K562 (cell line): ENCODE results near the gene LUC7L3. TPM values are rescaled to one million over a fixed set of nuclear protein-coding genes. Genes with fewer than 3 reads are reported as not detected.

Experiments used
- ATAC-seq: fragments of 200-7000 bp; cut with Tn5 transposase; 3 replicates; pipeline ENCODE4 v1.9.1; 2020; ENCODE audit warnings: moderate library complexity
- BruUV-seq: library from RNA; stranded (reverse); fragments of 400-500 nt; replicated peaks from 2 replicates; lab custom pipeline; 2021; lab: Mats Ljungman, UMichigan
- CTCF ChIA-PET: fragments of 300-600 bp; formaldehyde crosslinking; extraction: SDS; loops from one replicate; lab custom pipeline; 2021; ENCODE audit warnings: low intra/inter-chr PET ratio; lab: Yijun Ruan, JAX
- POLR2A ChIA-PET: fragments of 300-600, 350-650 bp; sonication (Branson Sonifier 250); formaldehyde crosslinking; extraction: SDS; loops from one replicate; lab custom pipeline; 2021; ENCODE audit warnings: antibody characterized with exemption, inconsistent platforms; lab: Yijun Ruan, JAX
- DNase-seq, 4 experiments: peaks; one replicate each; pipeline versions ENCODE4 v3.0.0 to v3.0.0-alpha.2; 2011 to 2018; ENCODE audit warnings: low spot score in 3 of 4, mixed read lengths in 3 of 4; ENCODE audit errors: extremely low read depth in 1 of 4
- FAIRE-seq: peaks from 2 replicates; lab custom pipeline; 2011; peaks lifted over from hg19 to GRCh38; lab: Jason Lieb, UNC
- H2AFZ ChIP-seq: 2 replicates; pipeline ENCODE4 v1.6.0; 2011; ENCODE audit warnings: low read depth, low read length, control low read depth, inconsistent platforms
- H3K27ac ChIP-seq: fragments of 200-600 bp; 3 replicates; pipeline ENCODE4 v1.8.0; 2011; ENCODE audit warnings: low read depth, mild to moderate bottlenecking, control low read depth, inconsistent platforms, low read length, moderate library complexity, mixed read lengths; ENCODE audit errors: extremely low read depth
- H3K27me3 ChIP-seq, 2 experiments: fragments of 300-600 bp in 1 of 2; 2 replicates in 1 of 2; 3 replicates in 1 of 2; pipeline versions ENCODE4 v1.6.0 to v1.8.0; 2011; ENCODE audit warnings: inconsistent platforms in 2 of 2, low read length in 2 of 2, mild to moderate bottlenecking in 1 of 2, mixed read lengths in 1 of 2, moderate library complexity in 1 of 2; ENCODE audit not compliant: control insufficient read depth in 2 of 2, insufficient read depth in 2 of 2
- H3K36me3 ChIP-seq: fragments of 300-600 bp; 3 replicates; pipeline ENCODE4 v1.8.0; 2011; ENCODE audit warnings: mild to moderate bottlenecking, low read length, inconsistent platforms; ENCODE audit not compliant: control insufficient read depth, insufficient read depth
- H3K4me1 ChIP-seq, 2 experiments: fragments of 200-600 bp in 1 of 2; replicated peaks in 1 of 2; 2 replicates in 1 of 2; 3 replicates in 1 of 2; pipeline versions ENCODE4 v1.5.1 to v1.8.0; 2011; ENCODE audit warnings: inconsistent platforms in 2 of 2, low read length in 2 of 2, mild to moderate bottlenecking in 1 of 2, mixed read lengths in 1 of 2, moderate library complexity in 1 of 2; ENCODE audit not compliant: control insufficient read depth in 2 of 2, insufficient read depth in 2 of 2
- H3K4me2 ChIP-seq: 2 replicates; pipeline ENCODE4 v1.6.1; 2011; ENCODE audit warnings: low read length, control low read depth, inconsistent platforms, mixed read lengths; ENCODE audit not compliant: insufficient read depth
- H3K4me3 ChIP-seq: fragments of 200-600 bp; sonication (generic), shearing (Covaris generic); 2 replicates; pipeline ENCODE4 v1.5.1; 2016; ENCODE audit warnings: control low read depth, inconsistent platforms
- H3K79me2 ChIP-seq: fragments of 200-600 bp; 3 replicates; pipeline ENCODE4 v1.8.0; 2011; ENCODE audit warnings: low read length, inconsistent platforms; ENCODE audit not compliant: control insufficient read depth, insufficient read depth
- H3K9ac ChIP-seq, 2 experiments: 2 replicates each; pipeline versions ENCODE4 v1.6.0 to v1.6.1; 2011; ENCODE audit warnings: low read depth in 2 of 2, low read length in 2 of 2, control low read depth in 1 of 2, inconsistent platforms in 1 of 2, mild to moderate bottlenecking in 1 of 2, mixed read lengths in 1 of 2; ENCODE audit not compliant: insufficient read depth in 1 of 2
- H3K9me1 ChIP-seq: one replicate; pipeline ENCODE4 v1.6.0; 2011; ENCODE audit warnings: inconsistent platforms, mild to moderate bottlenecking, low read length, moderate library complexity; ENCODE audit not compliant: control insufficient read depth, insufficient read depth
- H3K9me3 ChIP-seq: replicated peaks from 2 replicates; pipeline ENCODE4 v1.5.1; 2011; ENCODE audit warnings: low read depth, low read length, inconsistent platforms; ENCODE audit not compliant: control insufficient read depth, insufficient read depth
- H4K20me1 ChIP-seq: replicated peaks from 2 replicates; pipeline ENCODE4 v1.6.1; 2011; ENCODE audit warnings: low read length, inconsistent platforms, mixed read lengths; ENCODE audit not compliant: control insufficient read depth, insufficient read depth
- BCOR ChIP-seq: fragments of 450-650 bp; IDR thresholded peaks from 2 replicates; pipeline ENCODE4 v1.6.1; 2016
- CBFB ChIP-seq: sonication (generic); formaldehyde crosslinking; IDR thresholded peaks from 2 replicates; pipeline ENCODE4 v1.4.0; 2020; ENCODE audit warnings: mild to moderate bottlenecking, missing genetic modification reagents
- CHD1 ChIP-seq: fragments of 200-600 bp; sonication (generic); IDR thresholded peaks from one replicate; pipeline ENCODE4 v1.6.1; 2012; ENCODE audit warnings: mild to moderate bottlenecking, moderate library complexity, low read length, inconsistent platforms
- HMGN3 ChIP-seq: IDR thresholded peaks from 2 replicates; pipeline ENCODE4 v1.6.1; 2011; ENCODE audit warnings: borderline replicate concordance, low read depth, mild to moderate bottlenecking, mixed read lengths, low read length; ENCODE audit not compliant: insufficient read length; ENCODE audit errors: extremely low read depth
- MBD2 ChIP-seq: sonication (generic); IDR thresholded peaks from 2 replicates; pipeline ENCODE4 v1.6.1; 2016; ENCODE audit warnings: low read depth, borderline replicate concordance
- RBFOX2 ChIP-seq: fragments of 200-400 bp; formaldehyde crosslinking; IDR thresholded peaks from 2 replicates; pipeline ENCODE4 v1.6.1; 2017; ENCODE audit warnings: low read depth, mild to moderate bottlenecking, low read length, moderate library complexity
- RBM25 ChIP-seq: fragments of 200-400 bp; formaldehyde crosslinking; IDR thresholded peaks from 2 replicates; pipeline ENCODE4 v1.6.1; 2018; ENCODE audit warnings: low read length, low read depth, moderate library complexity; ENCODE audit not compliant: severe bottlenecking
- SETDB1 ChIP-seq: IDR thresholded peaks from one replicate; pipeline ENCODE4 v1.6.1; 2012; ENCODE audit warnings: low read length, control low read depth, inconsistent platforms
- TAF15 ChIP-seq: fragments of 200-400 bp; formaldehyde crosslinking; IDR thresholded peaks from 2 replicates; pipeline ENCODE4 v1.6.1; 2017; ENCODE audit warnings: mild to moderate bottlenecking, low read depth, low read length, moderate library complexity
- ZBED1 ChIP-seq: IDR thresholded peaks from 2 replicates; pipeline ENCODE4 v1.6.1; 2014
- ZFP1 ChIP-seq: fragments of 450-650 bp; formaldehyde crosslinking; IDR thresholded peaks from 2 replicates; pipeline ENCODE4 v1.4.0; 2020; ENCODE audit warnings: mild to moderate bottlenecking, mixed read lengths
- ZNF436 ChIP-seq: fragments of 250-450, 450-650 bp; sonication (Bioruptor Pico); formaldehyde crosslinking; IDR thresholded peaks from 2 replicates; pipeline ENCODE4 v1.7.0; 2020; ENCODE audit warnings: mild to moderate bottlenecking
- ZSCAN29 ChIP-seq: fragments of 450-650 bp; IDR thresholded peaks from 2 replicates; pipeline ENCODE4 v1.6.1; 2017
- WGBS: fragments of 100-300 bp; shearing (Covaris generic); methylation state at CpG from one replicate; pipeline ENCODE4 v1.1.6; 2016; ENCODE audit warnings: low coverage, mixed read lengths; ENCODE audit not compliant: insufficient coverage; ENCODE audit errors: missing lambda C conversion rate; 5-methylcytosine and 5-hydroxymethylcytosine counted together
- in situ Hi-C: fragments of 300-500 bp; cut with MboI; formaldehyde crosslinking; loops from 4 replicates; pipeline ENCODE4 v1.15.0; 2018; ENCODE audit warnings: inconsistent platforms, mixed read lengths
- intact Hi-C: fragments of 100-400 bp; cut with micrococcal nuclease; formaldehyde crosslinking; loops from 2 replicates; pipeline ENCODE4 v1.14.2; 2022
- polyA plus RNA-seq, 8 experiments: library from polyadenylated mRNA; depleted of rRNA in 4 of 8; stranded (reverse) in 5 of 8; unstranded in 3 of 8; fragments of >200 nt; fragmentation: Nextera tagmentation in 2 of 8; fragmentation: Illumina TruSeq in 1 of 8; extraction: Ambion mirVana in 2 of 8; extraction: Trizol in 1 of 8; gene quantifications; 2 replicates each; pipeline versions ENCODE4 v1.2.1 to v1.2.3, GENCODE V29; 2011 to 2014; ENCODE audit warnings: inconsistent platforms in 1 of 8, missing spikeins in 1 of 8
- total RNA-seq, 7 experiments: library from RNA; depleted of rRNA in 6 of 7; stranded (reverse); fragments of >200 nt in 6 of 7; fragmentation: Illumina TruSeq in 2 of 7; extraction: Trizol in 2 of 7; gene quantifications; 2 replicates each; pipeline versions ENCODE4 v1.2.1 to v1.2.3, GENCODE V29; 2011 to 2021; ENCODE audit warnings: low replicate concordance in 1 of 7
- TF ChIP-seq, protein P1 (sequence below), 2 experiments: fragments of 450-650 bp; IDR thresholded peaks; 2 replicates each; pipeline ENCODE4 v1.6.1; 2018; ENCODE audit warnings: mild to moderate bottlenecking in 2 of 2, low read depth in 1 of 2; ENCODE audit not compliant: partially characterized antibody in 2 of 2
- TF ChIP-seq, protein P2 (sequence below): fragments of 250-450 bp; sonication (Bioruptor Pico); IDR thresholded peaks from 2 replicates; pipeline ENCODE4 v1.4.0; 2020; ENCODE audit warnings: mild to moderate bottlenecking, moderate library complexity, borderline replicate concordance

The LUC7L3 gene
- total and polyA plus RNA-seq, 9 of the 15 experiments (the other 6 are each of a cell fraction or from before 2014, with no cell fraction given), result 80.8 to 284 (median 127) TPM

DNA sequence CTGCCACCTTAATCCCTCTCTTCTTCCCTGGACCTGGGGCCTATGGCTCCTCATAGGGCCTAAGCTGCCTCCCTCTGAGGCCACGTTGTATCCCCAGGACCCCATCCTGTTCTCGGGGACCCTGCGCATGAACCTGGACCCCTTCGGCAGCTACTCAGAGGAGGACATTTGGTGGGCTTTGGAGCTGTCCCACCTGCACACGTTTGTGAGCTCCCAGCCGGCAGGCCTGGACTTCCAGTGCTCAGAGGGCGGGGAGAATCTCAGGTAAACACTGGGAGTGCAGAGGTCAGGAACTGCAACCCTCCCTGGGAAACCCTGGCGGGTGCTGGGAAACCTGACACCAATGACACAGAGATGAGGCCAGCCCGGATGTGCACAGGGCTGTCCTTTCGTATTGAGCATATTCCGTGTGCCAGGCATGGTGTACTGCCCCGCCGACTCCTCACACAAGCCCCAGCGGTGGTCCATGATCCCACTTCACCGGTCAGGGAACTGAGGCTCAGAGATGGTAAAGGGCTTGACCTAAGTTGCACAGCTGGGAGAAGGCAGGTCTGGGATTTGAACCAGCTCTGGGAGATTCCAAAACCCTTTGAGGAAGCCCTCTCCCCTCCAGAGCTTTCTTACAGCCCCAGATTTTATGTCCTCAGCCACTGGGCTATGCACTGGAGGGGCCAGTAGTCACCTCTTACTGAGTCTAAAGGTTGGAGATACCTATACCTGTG lies 34.6 kb upstream of the LUC7L3 start (continued):
- TF ChIP-seq CBFB (CRISPR knock-in tag), result peak; percentile 68; the same call in 1 of the 2 replicates
- TF ChIP-seq RBM25, result peak; percentile 91
- TF ChIP-seq ZNF436 (CRISPR knock-in tag), result no peak
- TF ChIP-seq SETDB1, result no peak

DNA sequence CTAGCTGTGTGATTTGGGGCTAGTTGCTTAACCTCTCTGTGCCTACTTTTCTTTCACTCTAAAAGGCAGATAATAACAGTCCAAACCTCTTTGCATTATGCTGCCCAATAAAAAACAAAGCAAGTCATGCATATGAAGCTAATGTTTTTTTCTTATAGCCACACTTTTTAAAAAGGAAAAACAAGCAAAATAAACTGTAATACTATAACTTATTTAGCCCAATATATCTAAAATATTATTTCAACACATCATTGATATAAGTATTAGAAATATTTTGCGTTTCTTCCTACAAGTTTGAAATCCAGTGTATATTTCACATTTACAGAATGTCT lies 34.1 kb upstream of the LUC7L3 start:
- in situ Hi-C loops, result no loop called here
- H3K79me2 ChIP-seq, result no peaks in the 10 kb centered on the region
- CTCF ChIA-PET, result no interaction called here
- no peak overlapping the region for H3K9ac ChIP-seq
- intact Hi-C loops, result no loop called here
- WGBS, result 38% methylated on average over 1 of the region's 1 CpG
- H3K9me3 ChIP-seq, result no peaks in the 10 kb centered on the region
- POLR2A ChIA-PET, result interaction anchor here (0.5 to 1.3 kb wide), 6 partner anchors 9 to 304 kb away, joined by 3 to 4 read pairs (median 4); partner anchors contain the start of gene LUC7L3
- no peaks in the 10 kb centered on the region for H4K20me1 ChIP-seq
- no peak for ATAC-seq
- no peak overlapping the region for H3K4me2 ChIP-seq
- no peak overlapping the region for H3K4me3 ChIP-seq
- peaks cover 4 to 18% of the 10 kb centered on the region in 2 experiments; a peak in 3 of 5 replicates for H3K4me1 ChIP-seq
- no peaks in the 10 kb centered on the region for H3K36me3 ChIP-seq
- no TSS peak for BruUV-seq
- DNase-seq, result no peak
- no peaks in the 10 kb centered on the region for H3K9me1 ChIP-seq
- no peak for FAIRE-seq
- peaks cover 0 to 2% of the 10 kb centered on the region in 2 experiments; a peak in 2 of 5 replicates for H3K27me3 ChIP-seq
- no peak overlapping the region for H3K27ac ChIP-seq
- no peak overlapping the region for H2AFZ ChIP-seq
- TF ChIP-seq BCOR (peak; percentile 86; the same call in 1 of the 2 replicates), ZSCAN29 (no peak), ZBED1 (no peak), ZFP1 (CRISPR knock-in tag) (no peak), MBD2 (no peak), RBFOX2 (no peak), CHD1 (no peak), CBFB (CRISPR knock-in tag) (no peak), HMGN3 (no peak), TAF15 (no peak)
- TF ChIP-seq, protein P1, sequence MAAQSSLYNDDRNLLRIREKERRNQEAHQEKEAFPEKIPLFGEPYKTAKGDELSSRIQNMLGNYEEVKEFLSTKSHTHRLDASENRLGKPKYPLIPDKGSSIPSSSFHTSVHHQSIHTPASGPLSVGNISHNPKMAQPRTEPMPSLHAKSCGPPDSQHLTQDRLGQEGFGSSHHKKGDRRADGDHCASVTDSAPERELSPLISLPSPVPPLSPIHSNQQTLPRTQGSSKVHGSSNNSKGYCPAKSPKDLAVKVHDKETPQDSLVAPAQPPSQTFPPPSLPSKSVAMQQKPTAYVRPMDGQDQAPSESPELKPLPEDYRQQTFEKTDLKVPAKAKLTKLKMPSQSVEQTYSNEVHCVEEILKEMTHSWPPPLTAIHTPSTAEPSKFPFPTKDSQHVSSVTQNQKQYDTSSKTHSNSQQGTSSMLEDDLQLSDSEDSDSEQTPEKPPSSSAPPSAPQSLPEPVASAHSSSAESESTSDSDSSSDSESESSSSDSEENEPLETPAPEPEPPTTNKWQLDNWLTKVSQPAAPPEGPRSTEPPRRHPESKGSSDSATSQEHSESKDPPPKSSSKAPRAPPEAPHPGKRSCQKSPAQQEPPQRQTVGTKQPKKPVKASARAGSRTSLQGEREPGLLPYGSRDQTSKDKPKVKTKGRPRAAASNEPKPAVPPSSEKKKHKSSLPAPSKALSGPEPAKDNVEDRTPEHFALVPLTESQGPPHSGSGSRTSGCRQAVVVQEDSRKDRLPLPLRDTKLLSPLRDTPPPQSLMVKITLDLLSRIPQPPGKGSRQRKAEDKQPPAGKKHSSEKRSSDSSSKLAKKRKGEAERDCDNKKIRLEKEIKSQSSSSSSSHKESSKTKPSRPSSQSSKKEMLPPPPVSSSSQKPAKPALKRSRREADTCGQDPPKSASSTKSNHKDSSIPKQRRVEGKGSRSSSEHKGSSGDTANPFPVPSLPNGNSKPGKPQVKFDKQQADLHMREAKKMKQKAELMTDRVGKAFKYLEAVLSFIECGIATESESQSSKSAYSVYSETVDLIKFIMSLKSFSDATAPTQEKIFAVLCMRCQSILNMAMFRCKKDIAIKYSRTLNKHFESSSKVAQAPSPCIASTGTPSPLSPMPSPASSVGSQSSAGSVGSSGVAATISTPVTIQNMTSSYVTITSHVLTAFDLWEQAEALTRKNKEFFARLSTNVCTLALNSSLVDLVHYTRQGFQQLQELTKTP (IDR thresholded peaks at IDR 0.05; ENCODE audit: low read depth in 1 of 2, partially characterized antibody in 2 of 2), result no peak
- TF ChIP-seq, protein P2, sequence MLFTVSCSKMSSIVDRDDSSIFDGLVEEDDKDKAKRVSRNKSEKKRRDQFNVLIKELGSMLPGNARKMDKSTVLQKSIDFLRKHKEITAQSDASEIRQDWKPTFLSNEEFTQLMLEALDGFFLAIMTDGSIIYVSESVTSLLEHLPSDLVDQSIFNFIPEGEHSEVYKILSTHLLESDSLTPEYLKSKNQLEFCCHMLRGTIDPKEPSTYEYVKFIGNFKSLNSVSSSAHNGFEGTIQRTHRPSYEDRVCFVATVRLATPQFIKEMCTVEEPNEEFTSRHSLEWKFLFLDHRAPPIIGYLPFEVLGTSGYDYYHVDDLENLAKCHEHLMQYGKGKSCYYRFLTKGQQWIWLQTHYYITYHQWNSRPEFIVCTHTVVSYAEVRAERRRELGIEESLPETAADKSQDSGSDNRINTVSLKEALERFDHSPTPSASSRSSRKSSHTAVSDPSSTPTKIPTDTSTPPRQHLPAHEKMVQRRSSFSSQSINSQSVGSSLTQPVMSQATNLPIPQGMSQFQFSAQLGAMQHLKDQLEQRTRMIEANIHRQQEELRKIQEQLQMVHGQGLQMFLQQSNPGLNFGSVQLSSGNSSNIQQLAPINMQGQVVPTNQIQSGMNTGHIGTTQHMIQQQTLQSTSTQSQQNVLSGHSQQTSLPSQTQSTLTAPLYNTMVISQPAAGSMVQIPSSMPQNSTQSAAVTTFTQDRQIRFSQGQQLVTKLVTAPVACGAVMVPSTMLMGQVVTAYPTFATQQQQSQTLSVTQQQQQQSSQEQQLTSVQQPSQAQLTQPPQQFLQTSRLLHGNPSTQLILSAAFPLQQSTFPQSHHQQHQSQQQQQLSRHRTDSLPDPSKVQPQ (CRISPR knock-in tag), result no peak
